HG02840 (cell line): ENCODE measurements around the gene GPRC5B.

Experiments used
- ATAC-seq: cut with Tn5 transposase; IDR thresholded peaks from one replicate; pipeline ENCODE4 v1.9.1; 2021; ENCODE audit warnings: mild to moderate bottlenecking, moderate library complexity, moderate number of reproducible peaks; ENCODE audit not compliant: unreplicated experiment, low FRiP score

GPRC5B gene

GRCh38 chr16:19884611-19885450 is at the start of gene GPRC5B:
TSS of gene GPRC5B (minus strand) at chr16:19884848. CDS start at chr16:19872845, 12,003 bp downstream.
- ATAC-seq = no peak

- ATAC-seq = no peak
Measured at GRCh38 chr16:19933740-19934139, 49.1 kb upstream of the GPRC5B start.

GRCh38 chr16:19929062-19929511 is 44.4 kb upstream of the GPRC5B start:
- ATAC-seq = no peak

- ATAC-seq = no peak
Measured at GRCh38 chr16:19928432-19928831, 43.8 kb upstream of the GPRC5B start.

- ATAC-seq = no peak
Measured at GRCh38 chr16:19926449-19927390, 42.1 kb upstream of the GPRC5B start.

- no peak for ATAC-seq
Measured at GRCh38 chr16:19923396-19923795, 38.7 kb upstream of the GPRC5B start.

GRCh38 chr16:19919142-19919541 is 34.5 kb upstream of the GPRC5B start:
- ATAC-seq = no peak

- ATAC-seq = no peak
Measured at GRCh38 chr16:19916064-19916463, 31.4 kb upstream of the GPRC5B start.

GRCh38 chr16:19914877-19915276 is 30.2 kb upstream of the GPRC5B start:
- ATAC-seq = no peak

- no peak for ATAC-seq
Measured at GRCh38 chr16:19913340-19913645, 28.6 kb upstream of the GPRC5B start.

- no peak for ATAC-seq
Measured at GRCh38 chr16:19912455-19913339, 28.0 kb upstream of the GPRC5B start.

- ATAC-seq = no peak
Measured at GRCh38 chr16:19911747-19912454, 27.3 kb upstream of the GPRC5B start.

- ATAC-seq = no peak
Measured at GRCh38 chr16:19911204-19911603, 26.6 kb upstream of the GPRC5B start.

- ATAC-seq = no peak
Measured at GRCh38 chr16:19909750-19910322, 25.2 kb upstream of the GPRC5B start.

GRCh38 chr16:19908921-19909320 is 24.3 kb upstream of the GPRC5B start:
- ATAC-seq = no peak

GRCh38 chr16:19907161-19907992 is 22.7 kb upstream of the GPRC5B start:
- ATAC-seq = no peak

GRCh38 chr16:19901164-19901563 is 16.5 kb upstream of the GPRC5B start:
- no peak for ATAC-seq

- no peak for ATAC-seq
Measured at GRCh38 chr16:19899605-19899955, 14.9 kb upstream of the GPRC5B start.
